Uterus (tissue), 4 donors: ENCODE measurements around the gene TMEM35B. TPM values are rescaled to one million over a fixed set of nuclear protein-coding genes. Genes with fewer than 3 reads are reported as not detected.

Source experiments
- DNase-seq, 2 donors: peaks; one replicate each; pipeline ENCODE4 v3.0.0-alpha.2; 2019 to 2020
- H3K27ac ChIP-seq, 2 donors: fragments of 200-600 bp; sonication (generic); 1 replicate in 1 of 2; 2 replicates in 1 of 2; pipeline ENCODE4 v1.5.1; 2016 to 2018
- H3K27me3 ChIP-seq, 2 donors: fragments of 200-600 bp; sonication (generic); one replicate each; pipeline ENCODE4 v1.5.1; 2018 to 2019; ENCODE audit warnings: control low read depth in 1 of 2
- H3K36me3 ChIP-seq, 2 donors: fragments of 200-600 bp; sonication (generic); one replicate each; pipeline ENCODE4 v1.5.1; 2019; ENCODE audit warnings: control low read depth in 1 of 2
- H3K4me1 ChIP-seq, 2 donors: fragments of 200-600 bp; sonication (generic); one replicate each; pipeline ENCODE4 v1.5.1; 2018 to 2019; ENCODE audit warnings: control low read depth in 1 of 2
- H3K4me3 ChIP-seq, 2 donors: fragments of 200-600 bp; sonication (generic); 1 replicate in 1 of 2; 2 replicates in 1 of 2; pipeline ENCODE4 v1.5.1; 2018 to 2019; ENCODE audit warnings: mild to moderate bottlenecking in 1 of 2
- H3K9me3 ChIP-seq, 2 donors: fragments of 200-600 bp; sonication (generic); one replicate each; pipeline ENCODE4 v1.5.1; 2019; ENCODE audit warnings: control low read depth in 1 of 2
- CTCF ChIP-seq, 4 experiments: fragments of 200-600 bp in 2 of 4; fragments of 450-650 bp in 2 of 4; sonication (generic) in 2 of 4; IDR thresholded peaks; one replicate each; pipeline ENCODE4 v1.5.1; 2016 to 2019; ENCODE audit warnings: antibody characterized with exemption in 4 of 4, mild to moderate bottlenecking in 2 of 4, moderate library complexity in 1 of 4
- POLR2A ChIP-seq, 2 donors: fragments of 450-650 bp; IDR thresholded peaks; one replicate each; pipeline ENCODE4 v1.6.1; 2016; ENCODE audit warnings: antibody characterized with exemption in 2 of 2, mild to moderate bottlenecking in 1 of 2, moderate library complexity in 1 of 2
- intact Hi-C: fragments of 100-400 bp; cut with DNase I; formaldehyde crosslinking; loops from one replicate; pipeline ENCODE4 v1.15.1; 2023; ENCODE audit warnings: low total_unique reads
- total RNA-seq, 4 donors: library from RNA; depleted of rRNA in 3 of 4; stranded (reverse); fragments of >200 nt in 3 of 4; gene quantifications; one replicate each; pipeline versions ENCODE4 v1.1.0 to v1.2.4, GENCODE V29; 2014 to 2023
- donor health status: DM: yes; HTN: yes; CAD: no.

The TMEM35B gene
- total RNA-seq, 4 donors from 2014 or later, result 35.6 to 106 (median 71.2) TPM

- no peaks in the 10 kb centered on the region for H3K36me3 ChIP-seq
- intact Hi-C loops, result no loop called here
- no peak overlapping the region for H3K4me3 ChIP-seq
- no peak for DNase-seq
- no peaks in the 10 kb centered on the region for H3K27me3 ChIP-seq
- no peaks in the 10 kb centered on the region for H3K9me3 ChIP-seq
- H3K27ac ChIP-seq, result no peak overlapping the region
- no peak for TF ChIP-seq CTCF (IDR thresholded peaks at IDR 0.05)
- no peak for TF ChIP-seq POLR2A (IDR thresholded peaks at IDR 0.05)
- H3K4me1 ChIP-seq, result peaks cover 7% of the 10 kb centered on the region in 2 donors
These were observed 44.6 kb upstream of the TMEM35B start for GRCh38 chr1:35029761-35030160.

- no peak overlapping the region for H3K27ac ChIP-seq
- TF ChIP-seq POLR2A (IDR thresholded peaks at IDR 0.05) (no peak), CTCF (IDR thresholded peaks at IDR 0.05) (no peak)
- no peaks in the 10 kb centered on the region for H3K27me3 ChIP-seq
- no peak for DNase-seq
- H3K9me3 ChIP-seq, result no peaks in the 10 kb centered on the region
- H3K4me3 ChIP-seq, result no peak overlapping the region
- no peaks in the 10 kb centered on the region for H3K36me3 ChIP-seq
- intact Hi-C loops, result no loop called here
- no peaks in the 10 kb centered on the region for H3K4me1 ChIP-seq
These were observed 31.3 kb upstream of the TMEM35B start for GRCh38 chr1:35016406-35016805.

DNA sequence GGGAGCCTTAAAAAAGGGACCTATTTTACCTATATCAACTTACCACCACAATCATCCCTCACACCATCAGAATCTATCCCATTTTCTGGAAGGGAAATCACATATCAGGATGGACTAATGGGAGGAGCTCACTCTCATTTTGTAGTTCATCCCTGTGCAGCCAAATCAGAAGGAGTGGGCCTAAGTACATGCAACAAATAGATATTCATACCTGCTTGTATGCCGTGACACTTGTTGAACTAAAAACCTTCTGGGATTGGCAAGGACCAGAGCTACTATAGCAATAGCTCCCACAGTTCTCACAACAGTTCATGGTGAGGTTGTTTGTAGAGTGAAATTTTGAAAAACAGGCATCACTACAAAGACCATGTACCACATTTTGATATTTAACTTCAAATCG is 29.3 kb upstream of the TMEM35B start:
- Histone ChIP-seq H3K36me3 (no peaks in the 10 kb centered on the region), H3K4me3 (no peak overlapping the region), H3K9me3 (no peaks in the 10 kb centered on the region), H3K27ac (no peak overlapping the region), H3K4me1 (no peaks in the 10 kb centered on the region), H3K27me3 (no peaks in the 10 kb centered on the region)
- intact Hi-C loops, result no loop called here
- no peak for TF ChIP-seq CTCF (IDR thresholded peaks at IDR 0.05)
- TF ChIP-seq POLR2A (IDR thresholded peaks at IDR 0.05), result no peak
- DNase-seq, result no peak

DNA sequence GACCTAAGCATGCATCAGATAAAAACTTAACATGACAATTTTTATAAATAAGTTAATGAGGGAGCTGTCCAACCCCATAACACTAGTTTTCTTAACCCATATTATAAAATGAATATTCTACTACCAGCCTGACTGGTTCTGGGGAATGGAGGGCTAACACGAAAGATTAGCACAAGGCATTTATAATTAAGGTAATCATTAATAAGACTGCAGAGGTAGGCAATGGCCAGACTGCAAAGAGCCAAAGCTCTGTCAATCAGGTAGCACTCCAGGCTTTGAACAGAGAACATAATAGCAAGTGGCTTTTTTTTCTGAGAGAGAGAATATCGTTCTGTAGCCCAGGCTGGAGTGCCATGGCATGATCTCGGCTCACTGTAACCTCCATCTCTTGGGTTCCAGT is 20.6 kb upstream of the TMEM35B start:
- no peak for DNase-seq
- H3K36me3 ChIP-seq, result no peaks in the 10 kb centered on the region

DNA sequence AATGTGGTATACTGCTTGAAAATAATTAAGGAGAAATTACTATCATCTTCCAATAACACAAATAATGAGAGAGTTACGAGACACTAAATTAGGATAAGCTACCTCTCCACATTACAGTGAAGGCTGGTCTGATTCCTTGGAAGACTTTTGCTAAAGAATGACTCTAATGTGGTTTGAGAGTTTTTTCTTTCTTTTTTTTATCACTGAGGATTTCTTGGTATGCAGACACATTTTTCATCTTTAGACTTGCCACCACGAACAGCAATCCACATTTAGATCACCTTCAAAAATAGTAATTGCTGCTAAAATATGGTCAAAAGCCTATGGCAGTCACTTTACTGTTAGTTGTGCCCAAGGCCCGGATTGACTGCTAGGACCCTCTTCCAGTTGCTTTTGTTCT is 16.6 kb upstream of the TMEM35B start:
- Histone ChIP-seq H3K4me1 (no peaks in the 10 kb centered on the region), H3K36me3 (no peaks in the 10 kb centered on the region), H3K27ac (no peak overlapping the region), H3K4me3 (no peak overlapping the region), H3K9me3 (no peaks in the 10 kb centered on the region), H3K27me3 (no peaks in the 10 kb centered on the region)
- intact Hi-C loops, result no loop called here
- TF ChIP-seq CTCF (IDR thresholded peaks at IDR 0.05) (no peak), POLR2A (IDR thresholded peaks at IDR 0.05) (no peak)
- no peak for DNase-seq

More for the DNA sequence above, 20.6 kb upstream of the TMEM35B start:
- no peak overlapping the region for H3K4me3 ChIP-seq
- H3K27me3 ChIP-seq, result no peaks in the 10 kb centered on the region
- no peaks in the 10 kb centered on the region for H3K4me1 ChIP-seq
- H3K27ac ChIP-seq, result no peak overlapping the region
- intact Hi-C loops, result no loop called here
- TF ChIP-seq POLR2A (IDR thresholded peaks at IDR 0.05) (no peak), CTCF (IDR thresholded peaks at IDR 0.05) (no peak)
- no peaks in the 10 kb centered on the region for H3K9me3 ChIP-seq
